Bladder microvascular endothelial cell (primary cell): ENCODE data around the gene FAM110D. TPM values are rescaled to one million over a fixed set of nuclear protein-coding genes. Genes with fewer than 3 reads are reported as not detected.

ENCODE experiments used
- total RNA-seq: library from RNA; depleted of rRNA; stranded (reverse); fragments of >200 nt; gene quantifications from 2 replicates; pipeline ENCODE4 v1.2.3, GENCODE V29; 2014

FAM110D gene
- total RNA-seq = 3.1 and 7.9 TPM in 2 replicates

GRCh38 chr1:26158908-26159742 lies at the start of gene FAM110D:
TSS of gene FAM110D (plus strand) at chr1:26159079. CDS start at chr1:26161292, 2,213 bp downstream.

GRCh38 chr1:26111530-26112406 lies 47.1 kb upstream of the FAM110D start, which contains the start of gene PDIK1L:
TSS of gene PDIK1L (plus strand) at chr1:26111824. CDS start at chr1:26114309, 2,485 bp downstream.

GRCh38 chr1:26168410-26169197 lies 9.7 kb downstream of the FAM110D start, which contains the start of gene C1orf232:
TSS of gene C1orf232 (minus strand) at chr1:26168963. CDS start at chr1:26168499, 464 bp downstream.

GRCh38 chr1:26169669-26170471 lies 11.0 kb downstream of the FAM110D start, which contains the start of gene ZNF593:
TSS of gene ZNF593 (plus strand) at chr1:26169908. CDS start at chr1:26169984, 76 bp downstream.

GRCh38 chr1:26171084-26172072 lies 12.5 kb downstream of the FAM110D start, which contains the start of gene ZNF593OS:
TSS of gene ZNF593OS (minus strand) at chr1:26171832. CDS start at chr1:26171661, 171 bp downstream.

GRCh38 chr1:26177182-26177684 lies 18.4 kb downstream of the FAM110D start, which contains the start of gene CNKSR1:
TSS of gene CNKSR1 (plus strand) at chr1:26177491. CDS start at chr1:26177548, 57 bp downstream.

GRCh38 chr1:26190373-26190987 lies 31.6 kb downstream of the FAM110D start, which contains the start of gene CATSPER4:
TSS of gene CATSPER4 (plus strand) at chr1:26190602. CDS start at chr1:26190628, 26 bp downstream.

Other genes with a start within 250 kb of the FAM110D start
- gene PAFAH2, start 161.0 kb upstream of the FAM110D start, total RNA-seq = 3.6 and 17.9 TPM in 2 replicates
- not detected in 2 replicates for gene EXTL1, start 137.3 kb upstream of the FAM110D start, total RNA-seq
- not detected in 2 replicates for gene SLC30A2, start 113.0 kb upstream of the FAM110D start, total RNA-seq
- under 0.01 TPM in 1 of 2 replicates, not detected in the other for gene TRIM63, start 91.4 kb upstream of the FAM110D start, total RNA-seq
- gene PDIK1L, start 47.3 kb upstream of the FAM110D start, total RNA-seq = 3.2 and 4.2 TPM in 2 replicates
- gene C1orf232, start 9.9 kb downstream of the FAM110D start, total RNA-seq = not detected in 2 replicates
- gene ZNF593, start 10.8 kb downstream of the FAM110D start, total RNA-seq = 15.6 and 29.1 TPM in 2 replicates
- gene ZNF593OS, start 12.8 kb downstream of the FAM110D start, total RNA-seq = not detected in 2 replicates
- 0.31 TPM in 1 of 2 replicates, not detected in the other for gene CNKSR1, start 18.4 kb downstream of the FAM110D start, total RNA-seq
- not detected in 2 replicates for gene CATSPER4, start 31.5 kb downstream of the FAM110D start, total RNA-seq
- 8.6 and 12.3 TPM in 2 replicates for gene CEP85, start 75.1 kb downstream of the FAM110D start, total RNA-seq
- 14.6 and 20.7 TPM in 2 replicates for gene SH3BGRL3, start 121.0 kb downstream of the FAM110D start, total RNA-seq
- 2.3 and 4.5 TPM in 2 replicates for gene UBXN11, start 147.6 kb downstream of the FAM110D start, total RNA-seq
- gene CD52, start 158.9 kb downstream of the FAM110D start, total RNA-seq = not detected in 2 replicates
- 0.31 TPM in 1 of 2 replicates, not detected in the other for gene CRYBG2, start 195.1 kb downstream of the FAM110D start, total RNA-seq
- not detected in 2 replicates for gene ZNF683, start 213.7 kb downstream of the FAM110D start, total RNA-seq